ENCODE data around the gene LRRC8C.

Gene LRRC8C

DNA sequence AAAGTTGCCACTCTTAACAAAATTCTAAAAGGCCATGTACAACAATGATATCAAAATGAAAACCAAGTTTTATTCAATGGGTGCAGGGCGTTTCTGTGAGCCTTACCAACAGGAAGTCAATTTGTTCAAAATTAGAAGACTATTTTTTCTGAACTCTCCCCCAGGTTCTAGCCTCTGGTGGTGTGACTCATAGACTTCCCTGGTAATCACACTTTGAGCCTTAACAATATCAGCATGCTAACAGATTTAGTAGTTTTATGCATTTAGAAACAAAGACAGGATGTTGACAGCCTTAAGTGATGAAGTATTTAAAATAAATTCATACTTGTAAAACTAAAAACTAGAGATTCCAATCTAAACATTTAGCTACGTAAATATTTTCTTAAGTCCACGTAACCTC, 88.4 kb downstream of the LRRC8C start:
- Histone ChIP-seq H3K4me3 (ENCODE audit: low read length) (no peak overlapping the region), H3K4me2 (ENCODE audit: low read length) (no peak overlapping the region), H4K20me1 (ENCODE audit: control insufficient read depth, insufficient read depth, low read depth, low read length) (no peaks in the 10 kb centered on the region), H3K36me3 (ENCODE audit: control insufficient read depth, low read length) (no peaks in the 10 kb centered on the region), H3K79me2 (ENCODE audit: control insufficient read depth, low read length) (no peaks in the 10 kb centered on the region), H3K4me1 (ENCODE audit: control insufficient read depth, low read length) (peaks cover 21% of the 10 kb centered on the region), H3K9me3 (ENCODE audit: control insufficient read depth, insufficient read depth, low read length) (no peaks in the 10 kb centered on the region), H3K9me2 (replicated peaks; ENCODE audit: control insufficient read depth, low read length) (no peaks in the 10 kb centered on the region), H3F3A (ENCODE audit: control insufficient read depth, insufficient read depth) (no peaks in the 10 kb centered on the region), H3K27me3 (ENCODE audit: control insufficient read depth, low read length) (peaks cover 26% of the 10 kb centered on the region), H3K27ac (ENCODE audit: low read depth, low read length) (no peak overlapping the region)
- TF ChIP-seq, protein P1, sequence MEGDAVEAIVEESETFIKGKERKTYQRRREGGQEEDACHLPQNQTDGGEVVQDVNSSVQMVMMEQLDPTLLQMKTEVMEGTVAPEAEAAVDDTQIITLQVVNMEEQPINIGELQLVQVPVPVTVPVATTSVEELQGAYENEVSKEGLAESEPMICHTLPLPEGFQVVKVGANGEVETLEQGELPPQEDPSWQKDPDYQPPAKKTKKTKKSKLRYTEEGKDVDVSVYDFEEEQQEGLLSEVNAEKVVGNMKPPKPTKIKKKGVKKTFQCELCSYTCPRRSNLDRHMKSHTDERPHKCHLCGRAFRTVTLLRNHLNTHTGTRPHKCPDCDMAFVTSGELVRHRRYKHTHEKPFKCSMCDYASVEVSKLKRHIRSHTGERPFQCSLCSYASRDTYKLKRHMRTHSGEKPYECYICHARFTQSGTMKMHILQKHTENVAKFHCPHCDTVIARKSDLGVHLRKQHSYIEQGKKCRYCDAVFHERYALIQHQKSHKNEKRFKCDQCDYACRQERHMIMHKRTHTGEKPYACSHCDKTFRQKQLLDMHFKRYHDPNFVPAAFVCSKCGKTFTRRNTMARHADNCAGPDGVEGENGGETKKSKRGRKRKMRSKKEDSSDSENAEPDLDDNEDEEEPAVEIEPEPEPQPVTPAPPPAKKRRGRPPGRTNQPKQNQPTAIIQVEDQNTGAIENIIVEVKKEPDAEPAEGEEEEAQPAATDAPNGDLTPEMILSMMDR (IDR thresholded peaks at IDR 0.05; ENCODE audit: low read depth, low read length, poor library complexity, severe bottlenecking) = no peak
- no peak for TF ChIP-seq EZH2phosphoT487 (IDR thresholded peaks at IDR 0.05; ENCODE audit: borderline replicate concordance, low read length)

DNA sequence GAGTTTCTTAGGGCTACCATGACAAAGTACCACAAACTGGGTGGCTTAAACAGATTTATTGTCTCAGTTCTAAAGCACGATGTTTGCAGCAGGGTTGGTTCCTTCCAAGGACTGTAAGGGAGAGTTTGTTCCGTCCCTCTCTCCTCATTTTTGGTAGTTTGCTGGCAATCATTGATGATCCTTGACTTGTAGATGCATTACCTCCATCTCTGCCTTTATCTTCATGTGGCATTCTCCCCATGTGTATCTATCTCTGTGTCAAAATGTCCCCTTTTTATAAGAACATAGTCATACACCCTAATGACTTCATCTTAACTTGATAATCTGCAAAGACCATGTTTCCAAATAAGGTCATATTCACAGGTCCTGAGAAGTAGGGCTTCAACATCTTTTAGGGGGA, 90.2 kb downstream of the LRRC8C start:
- Histone ChIP-seq H3K4me3 (ENCODE audit: low read length) (no peak overlapping the region), H3K27me3 (ENCODE audit: control insufficient read depth, low read length) (peaks cover 26% of the 10 kb centered on the region), H3K4me2 (ENCODE audit: low read length) (no peak overlapping the region), H3K9me2 (replicated peaks; ENCODE audit: control insufficient read depth, low read length) (no peaks in the 10 kb centered on the region), H3K4me1 (ENCODE audit: control insufficient read depth, low read length) (peaks cover 21% of the 10 kb centered on the region), H3K9me3 (ENCODE audit: control insufficient read depth, insufficient read depth, low read length) (no peaks in the 10 kb centered on the region), H3K79me2 (ENCODE audit: control insufficient read depth, low read length) (no peaks in the 10 kb centered on the region), H3F3A (ENCODE audit: control insufficient read depth, insufficient read depth) (no peaks in the 10 kb centered on the region), H3K36me3 (ENCODE audit: control insufficient read depth, low read length) (no peaks in the 10 kb centered on the region), H4K20me1 (ENCODE audit: control insufficient read depth, insufficient read depth, low read depth, low read length) (no peaks in the 10 kb centered on the region), H3K27ac (ENCODE audit: low read depth, low read length) (no peak overlapping the region)
- TF ChIP-seq, protein P1 (IDR thresholded peaks at IDR 0.05; ENCODE audit: low read depth, low read length, poor library complexity, severe bottlenecking) = no peak
- no peak for TF ChIP-seq EZH2phosphoT487 (IDR thresholded peaks at IDR 0.05; ENCODE audit: borderline replicate concordance, low read length)

DNA sequence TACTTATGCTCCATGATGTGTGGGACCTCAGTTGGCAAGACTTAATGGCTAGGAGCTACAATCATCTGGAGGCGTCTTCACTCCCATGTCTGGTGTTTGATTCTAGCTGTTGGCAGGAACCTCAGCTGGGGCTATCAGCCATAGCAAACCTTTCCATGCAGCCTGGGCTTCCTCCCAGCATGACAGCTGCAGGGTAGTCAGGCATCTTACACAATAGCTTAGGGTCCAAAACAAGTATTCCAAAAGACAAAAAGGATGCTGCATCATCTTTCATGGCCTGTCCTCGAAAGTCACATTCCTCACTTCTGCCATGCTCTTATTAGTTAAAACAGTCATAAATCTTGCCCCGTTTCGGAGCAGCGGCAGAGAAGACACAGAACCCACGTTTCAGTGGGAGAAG, 90.9 kb downstream of the LRRC8C start:
- Histone ChIP-seq H3K27ac (ENCODE audit: low read depth, low read length) (no peak overlapping the region), H3K9me2 (replicated peaks; ENCODE audit: control insufficient read depth, low read length) (no peaks in the 10 kb centered on the region), H3K27me3 (ENCODE audit: control insufficient read depth, low read length) (peaks cover 26% of the 10 kb centered on the region), H4K20me1 (ENCODE audit: control insufficient read depth, insufficient read depth, low read depth, low read length) (no peaks in the 10 kb centered on the region), H3K4me3 (ENCODE audit: low read length) (no peak overlapping the region), H3K4me2 (ENCODE audit: low read length) (no peak overlapping the region), H3F3A (ENCODE audit: control insufficient read depth, insufficient read depth) (no peaks in the 10 kb centered on the region), H3K9me3 (ENCODE audit: control insufficient read depth, insufficient read depth, low read length) (no peaks in the 10 kb centered on the region), H3K36me3 (ENCODE audit: control insufficient read depth, low read length) (no peaks in the 10 kb centered on the region), H3K79me2 (ENCODE audit: control insufficient read depth, low read length) (no peaks in the 10 kb centered on the region), H3K4me1 (ENCODE audit: control insufficient read depth, low read length) (peaks cover 19% of the 10 kb centered on the region)
- no peak for TF ChIP-seq EZH2phosphoT487 (IDR thresholded peaks at IDR 0.05; ENCODE audit: borderline replicate concordance, low read length)
- TF ChIP-seq, protein P1 (IDR thresholded peaks at IDR 0.05; ENCODE audit: low read depth, low read length, poor library complexity, severe bottlenecking) = no peak

Measured in DOHH2 (cell line).